ENCODE data around the gene BTN1A1.

Gene BTN1A1

DNA sequence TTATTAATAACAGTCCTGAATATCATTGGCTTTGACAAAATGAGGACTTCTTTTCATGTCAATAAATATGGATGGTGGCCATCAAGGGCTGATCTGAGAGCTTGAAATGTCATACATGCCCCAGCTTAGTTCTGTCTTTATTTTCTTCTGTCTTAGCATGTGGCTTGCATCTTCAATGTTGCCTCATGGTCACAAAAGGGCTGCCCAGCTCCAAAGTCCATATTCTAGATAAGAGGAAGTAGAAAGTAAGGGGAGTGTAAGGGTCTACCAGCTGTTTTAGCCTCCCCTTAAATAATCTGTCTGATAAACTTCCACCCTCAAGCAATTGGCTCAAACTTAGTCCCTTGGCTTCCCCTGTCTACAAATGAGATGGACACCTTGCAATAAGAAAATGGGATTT lies 28.1 kb upstream of the BTN1A1 start:
- FAIRE-seq (no peak), DNase-seq (ENCODE audit: insufficient read length, low spot score) (no peak)
- TF ChIP-seq, protein P1, sequence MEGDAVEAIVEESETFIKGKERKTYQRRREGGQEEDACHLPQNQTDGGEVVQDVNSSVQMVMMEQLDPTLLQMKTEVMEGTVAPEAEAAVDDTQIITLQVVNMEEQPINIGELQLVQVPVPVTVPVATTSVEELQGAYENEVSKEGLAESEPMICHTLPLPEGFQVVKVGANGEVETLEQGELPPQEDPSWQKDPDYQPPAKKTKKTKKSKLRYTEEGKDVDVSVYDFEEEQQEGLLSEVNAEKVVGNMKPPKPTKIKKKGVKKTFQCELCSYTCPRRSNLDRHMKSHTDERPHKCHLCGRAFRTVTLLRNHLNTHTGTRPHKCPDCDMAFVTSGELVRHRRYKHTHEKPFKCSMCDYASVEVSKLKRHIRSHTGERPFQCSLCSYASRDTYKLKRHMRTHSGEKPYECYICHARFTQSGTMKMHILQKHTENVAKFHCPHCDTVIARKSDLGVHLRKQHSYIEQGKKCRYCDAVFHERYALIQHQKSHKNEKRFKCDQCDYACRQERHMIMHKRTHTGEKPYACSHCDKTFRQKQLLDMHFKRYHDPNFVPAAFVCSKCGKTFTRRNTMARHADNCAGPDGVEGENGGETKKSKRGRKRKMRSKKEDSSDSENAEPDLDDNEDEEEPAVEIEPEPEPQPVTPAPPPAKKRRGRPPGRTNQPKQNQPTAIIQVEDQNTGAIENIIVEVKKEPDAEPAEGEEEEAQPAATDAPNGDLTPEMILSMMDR (IDR thresholded peaks at IDR 0.05; ENCODE audit: insufficient read depth, missing control alignments): no peak

DNA sequence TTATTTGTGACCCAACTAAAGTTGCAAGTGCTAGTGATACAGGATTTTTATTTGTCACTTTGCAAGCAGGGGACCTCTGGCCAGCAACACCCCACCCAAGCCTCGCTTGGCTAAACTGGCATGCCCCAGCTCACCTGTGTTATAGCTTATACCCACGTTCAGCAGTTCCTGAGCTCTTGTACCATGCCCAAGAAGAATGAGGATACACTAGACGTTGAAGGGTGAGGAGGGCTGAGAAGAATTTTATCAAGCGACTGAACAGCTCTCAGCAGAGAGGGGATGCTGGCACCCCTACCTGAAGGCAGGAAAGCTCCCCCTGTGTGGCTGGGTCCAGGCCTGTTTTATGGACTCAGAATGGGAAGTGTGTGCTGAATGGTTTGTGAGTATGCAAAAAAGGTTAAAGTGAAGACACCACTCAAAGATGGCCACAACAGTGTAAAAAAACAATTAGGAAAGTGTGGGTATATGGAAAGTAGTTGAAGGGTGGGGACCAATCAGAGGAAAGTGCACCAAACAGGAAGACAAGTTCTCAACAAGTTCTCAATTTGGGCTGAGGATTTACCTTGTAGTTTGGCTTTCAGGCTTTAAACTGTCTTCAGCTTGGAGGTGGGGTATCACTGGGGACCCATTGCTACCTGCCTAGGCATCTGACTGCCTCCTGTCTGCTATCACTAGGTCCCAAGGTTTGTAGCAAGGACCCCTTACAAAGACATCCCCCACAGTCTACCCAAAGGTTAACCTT lies 27.4 kb upstream of the BTN1A1 start:
- no peak for DNase-seq (ENCODE audit: insufficient read length, low spot score)
- TF ChIP-seq, protein P1 (IDR thresholded peaks at IDR 0.05; ENCODE audit: insufficient read depth, missing control alignments): no peak
- no peak for FAIRE-seq

DNA sequence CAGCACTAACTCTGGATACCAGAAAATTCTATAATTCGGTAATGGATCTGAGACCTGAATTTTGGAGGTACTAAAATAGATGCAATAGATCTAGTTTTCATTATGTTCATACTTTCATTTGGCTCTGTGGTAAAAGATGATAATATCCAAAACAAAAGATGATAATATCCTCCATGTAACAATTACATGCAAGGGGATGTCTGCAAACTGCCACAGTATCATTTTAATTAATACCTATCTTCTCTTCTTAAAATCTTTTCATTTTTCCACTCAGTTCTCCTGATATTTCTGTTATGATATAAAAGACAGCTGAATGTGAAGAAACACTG lies 26.7 kb upstream of the BTN1A1 start:
- DNase-seq (ENCODE audit: insufficient read length, low spot score) (no peak), FAIRE-seq (no peak)
- TF ChIP-seq, protein P1 (IDR thresholded peaks at IDR 0.05; ENCODE audit: insufficient read depth, missing control alignments): no peak

DNA sequence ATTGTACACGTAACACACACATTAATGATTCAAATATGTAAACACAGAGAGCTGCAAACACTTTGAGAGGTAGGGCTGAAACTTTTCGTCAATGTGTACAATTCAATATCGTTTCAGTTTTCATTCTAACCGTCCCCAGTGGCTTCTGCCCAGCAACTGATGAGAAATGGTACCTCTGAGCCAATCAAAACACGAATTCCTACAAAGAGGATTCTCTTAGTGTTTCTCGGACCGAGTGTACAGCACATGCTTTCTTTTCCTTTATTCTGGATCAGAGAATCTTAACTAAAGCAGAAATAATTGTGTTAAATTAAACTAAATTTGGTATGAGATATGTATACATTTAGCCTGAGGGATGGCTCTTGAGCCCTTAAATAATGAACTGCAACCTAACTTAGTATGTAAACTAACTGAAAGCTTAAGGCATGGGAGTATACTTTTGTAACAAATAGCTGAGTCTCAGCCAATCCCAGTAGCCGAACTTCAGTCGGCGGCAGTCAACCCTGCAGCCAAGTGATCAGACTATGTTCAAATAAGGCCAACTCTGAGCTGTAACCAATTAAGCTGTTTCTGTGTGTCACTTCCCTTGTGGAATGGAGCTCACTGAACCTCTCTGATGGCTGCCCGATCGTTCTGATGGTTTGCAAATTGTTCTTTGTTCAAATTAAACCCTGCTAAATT lies 26.2 kb upstream of the BTN1A1 start:
- TF ChIP-seq, protein P1 (IDR thresholded peaks at IDR 0.05; ENCODE audit: insufficient read depth, missing control alignments): no peak
- peak; percentile 39 for DNase-seq (ENCODE audit: insufficient read length, low spot score)
- no peak for FAIRE-seq

DNA sequence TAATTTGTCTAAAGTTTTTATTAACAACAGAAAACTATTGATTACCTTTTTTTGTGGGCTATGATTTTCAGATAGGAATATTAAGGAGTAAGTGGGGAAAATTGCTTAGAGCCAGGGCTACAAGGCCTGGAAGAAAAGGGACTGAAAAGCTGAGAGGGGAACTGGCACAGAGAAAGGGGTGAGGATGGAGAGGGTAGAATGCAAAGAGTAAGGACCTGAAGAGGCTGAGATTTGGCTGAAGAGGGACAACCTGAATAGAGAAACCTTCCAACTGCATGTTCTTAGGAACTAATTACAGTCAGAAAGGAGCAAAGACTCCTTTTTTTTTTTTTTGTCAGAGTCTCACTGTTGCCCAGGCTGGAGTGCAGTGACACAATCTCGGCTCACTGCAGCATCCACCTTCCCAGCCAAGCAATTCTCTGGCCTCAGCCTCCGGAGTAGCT lies 25.6 kb upstream of the BTN1A1 start:
- DNase-seq (ENCODE audit: insufficient read length, low spot score): no peak
- TF ChIP-seq, protein P1 (IDR thresholded peaks at IDR 0.05; ENCODE audit: insufficient read depth, missing control alignments): no peak
- no peak for FAIRE-seq

DNA sequence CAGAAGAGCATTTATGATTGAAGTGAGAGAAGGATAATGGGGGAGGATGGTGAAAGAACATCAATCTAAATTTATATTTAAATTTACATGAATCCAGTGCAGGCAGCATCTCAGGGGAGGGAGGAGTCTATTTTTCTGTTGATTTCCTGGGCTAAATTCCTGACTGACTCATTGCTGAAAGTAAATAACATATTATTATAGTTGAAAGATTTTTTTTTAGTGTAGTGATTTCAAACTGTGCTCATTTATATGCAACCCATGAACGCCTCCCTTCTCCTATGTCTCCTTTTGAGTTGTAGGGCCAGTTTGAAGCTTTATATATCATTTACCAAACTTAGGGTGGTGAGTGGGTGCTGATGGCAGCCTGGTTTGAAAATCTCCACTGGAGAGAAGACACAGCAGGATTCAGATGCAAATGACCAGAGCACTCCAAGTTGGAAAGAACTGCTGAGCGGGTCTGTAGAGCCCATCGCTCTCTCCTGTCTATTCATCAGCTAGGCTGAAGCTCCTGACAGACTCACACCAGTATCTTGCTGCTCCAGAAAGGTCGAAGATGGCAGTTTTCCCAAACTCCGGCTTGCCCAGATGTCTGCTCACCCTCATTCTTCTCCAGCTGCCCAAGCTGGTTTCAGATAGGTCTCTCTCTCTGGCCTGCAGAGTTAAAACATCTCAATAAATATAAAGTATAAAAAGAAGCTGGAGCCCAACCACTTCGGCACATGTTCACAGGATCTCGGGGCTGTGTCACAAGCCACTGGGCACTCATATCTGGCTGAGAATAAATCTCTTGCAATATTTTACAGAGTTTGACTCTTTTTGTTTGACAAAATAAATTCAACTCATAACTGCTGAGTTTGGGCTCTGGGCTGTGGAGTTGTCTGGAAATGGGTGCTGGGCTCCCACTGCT lies 24.0 kb upstream of the BTN1A1 start:
- TF ChIP-seq, protein P1 (IDR thresholded peaks at IDR 0.05; ENCODE audit: insufficient read depth, missing control alignments): no peak
- FAIRE-seq: no peak
- no peak for DNase-seq (ENCODE audit: insufficient read length, low spot score)

All from D721Med (cell line).